ENCODE data around the gene BCAN. TPM values are rescaled to one million over a fixed set of nuclear protein-coding genes. Genes with fewer than 3 reads are reported as not detected.

BCAN gene
- total and polyA plus RNA-seq, 2 of the 8 experiments (the other 6 are each of a cell fraction or from before 2014, with no cell fraction given): 4.5 to 24.0 TPM

- TF ChIP-seq ATF2 (IDR thresholded peaks at IDR 0.05; ENCODE audit: low read length) (no peak), SP4 (IDR thresholded peaks at IDR 0.05; ENCODE audit: low read length) (no peak), USF2 (IDR thresholded peaks at IDR 0.05; ENCODE audit: low read length) (peak; percentile 30; the same call in 1 of the 2 replicates), ZNF274 (IDR thresholded peaks at IDR 0.05; ENCODE audit: borderline replicate concordance, extremely low read depth, low read length) (no peak), KDM5A (IDR thresholded peaks at IDR 0.05; ENCODE audit: low read length) (no peak)
These were observed 61.8 kb downstream of the BCAN start (continued) for GRCh38 chr1:156703741-156704140.

All from H1 (cell line).